ENCODE measurements around the gene YIPF5. TPM values are rescaled to one million over a fixed set of nuclear protein-coding genes. Genes with fewer than 3 reads are reported as not detected.

The YIPF5 gene
- total RNA-seq, 1 donor from 2014 or later: 44.7 TPM

DNA sequence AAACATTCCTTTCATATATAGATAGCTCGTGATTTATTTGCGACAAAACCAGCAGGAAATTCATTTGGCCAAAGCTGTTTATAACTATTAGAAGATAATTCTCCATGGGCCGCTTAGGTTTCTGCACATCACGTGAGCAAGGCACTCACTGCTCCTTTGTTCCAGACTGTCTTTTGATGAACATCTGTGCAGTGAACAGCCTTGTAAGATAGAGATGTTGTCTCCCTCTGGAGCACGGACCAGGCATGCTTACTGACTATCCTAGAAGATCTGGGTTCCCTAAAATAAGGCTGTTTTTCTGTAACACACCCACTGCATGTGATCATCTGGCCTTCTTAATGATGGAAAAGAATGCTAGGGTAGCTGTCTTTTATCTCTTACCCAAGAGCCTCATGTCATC, 30.9 kb downstream of the YIPF5 start:
- peaks cover 6% of the 10 kb centered on the region for H3K27me3 Mint-ChIP-seq
- H3K36me3 Mint-ChIP-seq (ENCODE audit: insufficient read depth): no peaks in the 10 kb centered on the region
- H3K4me1 Mint-ChIP-seq (ENCODE audit: low read depth): peaks cover 2% of the 10 kb centered on the region
- no peak overlapping the region for H3K27ac Mint-ChIP-seq
- no peak for DNase-seq (ENCODE audit: low spot score, unreplicated experiment)
- no peaks in the 10 kb centered on the region for H3K9me3 Mint-ChIP-seq (ENCODE audit: low read depth)
- TF ChIP-seq, protein P1, sequence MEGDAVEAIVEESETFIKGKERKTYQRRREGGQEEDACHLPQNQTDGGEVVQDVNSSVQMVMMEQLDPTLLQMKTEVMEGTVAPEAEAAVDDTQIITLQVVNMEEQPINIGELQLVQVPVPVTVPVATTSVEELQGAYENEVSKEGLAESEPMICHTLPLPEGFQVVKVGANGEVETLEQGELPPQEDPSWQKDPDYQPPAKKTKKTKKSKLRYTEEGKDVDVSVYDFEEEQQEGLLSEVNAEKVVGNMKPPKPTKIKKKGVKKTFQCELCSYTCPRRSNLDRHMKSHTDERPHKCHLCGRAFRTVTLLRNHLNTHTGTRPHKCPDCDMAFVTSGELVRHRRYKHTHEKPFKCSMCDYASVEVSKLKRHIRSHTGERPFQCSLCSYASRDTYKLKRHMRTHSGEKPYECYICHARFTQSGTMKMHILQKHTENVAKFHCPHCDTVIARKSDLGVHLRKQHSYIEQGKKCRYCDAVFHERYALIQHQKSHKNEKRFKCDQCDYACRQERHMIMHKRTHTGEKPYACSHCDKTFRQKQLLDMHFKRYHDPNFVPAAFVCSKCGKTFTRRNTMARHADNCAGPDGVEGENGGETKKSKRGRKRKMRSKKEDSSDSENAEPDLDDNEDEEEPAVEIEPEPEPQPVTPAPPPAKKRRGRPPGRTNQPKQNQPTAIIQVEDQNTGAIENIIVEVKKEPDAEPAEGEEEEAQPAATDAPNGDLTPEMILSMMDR (IDR thresholded peaks at IDR 0.05; ENCODE audit: unreplicated experiment): no peak
- no peak overlapping the region for H3K4me3 Mint-ChIP-seq (ENCODE audit: low read depth)

DNA sequence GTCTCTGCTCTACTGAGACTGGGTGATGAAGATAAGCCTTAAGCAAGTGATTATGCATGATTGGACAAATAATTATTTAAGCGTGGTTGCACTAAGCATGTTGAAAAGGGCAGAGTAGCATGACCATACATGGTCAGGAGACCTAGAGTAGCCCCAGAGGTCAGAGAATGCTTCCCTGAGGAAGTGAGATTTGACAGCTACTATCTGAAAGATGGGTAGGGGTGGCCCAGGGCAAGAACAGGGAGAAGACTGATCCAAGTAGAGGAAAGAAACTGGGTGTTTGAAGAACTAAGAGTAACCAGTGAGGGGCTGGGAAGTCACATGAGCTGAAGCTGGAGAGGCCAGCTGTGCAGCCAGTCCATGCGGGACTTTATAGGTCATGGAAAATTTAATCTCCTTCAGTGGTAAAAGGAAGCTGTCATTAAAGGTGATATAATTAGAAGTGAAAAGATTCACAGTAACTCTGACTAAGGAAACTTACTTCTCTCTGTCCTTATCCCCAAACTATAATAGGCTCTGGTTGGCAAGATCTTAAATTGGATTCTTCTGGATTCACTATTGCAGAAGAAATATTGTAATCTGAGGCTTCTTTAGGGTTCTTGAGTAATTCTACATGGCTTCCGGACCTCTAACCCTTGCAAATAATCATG, 35.2 kb downstream of the YIPF5 start:
- TF ChIP-seq, protein P1 (IDR thresholded peaks at IDR 0.05; ENCODE audit: unreplicated experiment): no peak
- Mint-ChIP-seq H3K4me3 (ENCODE audit: low read depth) (no peak overlapping the region), H3K4me1 (ENCODE audit: low read depth) (peaks cover 6% of the 10 kb centered on the region), H3K36me3 (ENCODE audit: insufficient read depth) (no peaks in the 10 kb centered on the region), H3K9me3 (ENCODE audit: low read depth) (no peaks in the 10 kb centered on the region), H3K27ac (no peak overlapping the region), H3K27me3 (no peaks in the 10 kb centered on the region)
- DNase-seq (ENCODE audit: low spot score, unreplicated experiment): no peak

DNA sequence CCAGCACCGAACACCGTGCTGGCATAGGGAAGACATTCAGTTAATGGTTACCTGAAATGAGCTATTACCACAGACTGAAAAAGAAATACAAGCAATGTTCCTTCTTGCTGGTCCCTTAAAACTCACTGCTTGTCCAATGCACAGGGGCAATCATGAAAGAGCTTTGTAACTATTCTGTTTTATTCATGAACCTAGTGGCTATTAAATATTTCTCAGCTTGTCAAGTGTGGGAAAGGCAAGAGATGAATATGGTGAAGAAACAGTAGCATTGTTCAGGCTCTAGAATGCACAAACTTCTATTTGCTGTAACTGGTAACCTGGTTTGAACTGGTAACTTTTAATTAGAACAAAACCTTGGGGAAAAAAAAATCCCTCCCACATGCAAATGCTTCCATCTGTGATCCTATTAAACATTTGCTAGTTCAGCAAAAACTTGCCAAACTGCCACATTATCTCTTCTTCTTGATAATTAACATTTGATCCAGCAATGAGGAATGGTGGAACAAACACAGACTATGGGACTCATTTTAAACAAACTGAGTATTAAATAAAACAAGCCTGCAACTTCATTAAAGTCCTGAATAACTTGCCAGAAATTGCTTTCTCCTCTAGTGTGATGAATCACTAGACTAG, 36.1 kb downstream of the YIPF5 start:
- Mint-ChIP-seq H3K4me1 (ENCODE audit: low read depth) (peaks cover 6% of the 10 kb centered on the region), H3K36me3 (ENCODE audit: insufficient read depth) (no peaks in the 10 kb centered on the region), H3K27ac (no peak overlapping the region), H3K9me3 (ENCODE audit: low read depth) (no peaks in the 10 kb centered on the region), H3K4me3 (ENCODE audit: low read depth) (no peak overlapping the region), H3K27me3 (no peaks in the 10 kb centered on the region)
- TF ChIP-seq, protein P1 (IDR thresholded peaks at IDR 0.05; ENCODE audit: unreplicated experiment): no peak
- DNase-seq (ENCODE audit: low spot score, unreplicated experiment): no peak

DNA sequence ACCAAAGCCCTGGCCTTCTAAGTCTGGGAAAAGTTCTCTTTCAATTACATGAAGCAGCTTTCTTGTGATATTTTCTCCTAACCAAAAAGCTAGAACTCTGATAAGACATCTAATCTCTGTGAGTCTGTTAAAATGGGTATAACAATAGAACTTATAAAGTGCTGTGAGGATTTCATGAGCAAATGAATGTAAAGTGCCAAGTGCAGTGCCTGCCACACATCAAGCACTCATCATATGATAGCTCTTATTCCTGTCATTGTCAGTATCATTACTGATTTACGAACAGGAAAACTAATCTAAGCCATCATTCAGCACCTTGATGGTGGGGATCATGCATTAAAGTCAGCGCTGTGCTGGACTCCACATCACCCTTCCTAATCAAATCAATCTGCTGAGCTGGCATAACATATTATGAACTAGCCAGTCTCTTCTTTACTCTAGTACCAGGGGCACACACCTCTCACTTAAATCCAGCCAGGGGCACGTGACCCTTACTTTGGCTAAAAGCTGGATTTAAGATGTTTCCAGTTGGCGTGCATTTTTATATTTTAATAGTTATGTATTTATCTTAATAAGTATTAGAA, 37.3 kb downstream of the YIPF5 start:
- Mint-ChIP-seq H3K4me3 (ENCODE audit: low read depth) (no peak overlapping the region), H3K27me3 (no peaks in the 10 kb centered on the region), H3K27ac (no peak overlapping the region), H3K4me1 (ENCODE audit: low read depth) (peaks cover 6% of the 10 kb centered on the region), H3K36me3 (ENCODE audit: insufficient read depth) (no peaks in the 10 kb centered on the region), H3K9me3 (ENCODE audit: low read depth) (no peaks in the 10 kb centered on the region)
- DNase-seq (ENCODE audit: low spot score, unreplicated experiment): no peak
- TF ChIP-seq, protein P1 (IDR thresholded peaks at IDR 0.05; ENCODE audit: unreplicated experiment): no peak

DNA sequence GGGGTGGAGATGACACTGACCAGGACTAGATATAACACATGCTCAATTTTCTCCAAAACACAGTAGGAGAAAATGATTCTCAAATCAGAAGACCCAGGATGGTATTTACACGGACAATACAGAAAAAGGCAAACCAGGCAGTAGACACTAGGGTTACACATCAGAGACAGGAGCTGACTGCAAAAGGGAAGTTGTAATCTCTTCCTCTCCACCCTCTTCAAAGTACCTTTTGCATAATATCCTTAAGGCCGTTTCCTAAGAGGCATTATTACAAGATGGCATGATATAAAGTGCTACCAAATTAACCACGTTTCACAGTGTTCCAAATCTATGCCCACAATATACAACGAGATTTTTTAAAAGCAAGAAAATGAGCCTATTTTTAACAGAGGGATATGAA, 39.2 kb downstream of the YIPF5 start:
- Mint-ChIP-seq H3K4me1 (ENCODE audit: low read depth) (peaks cover 6% of the 10 kb centered on the region), H3K9me3 (ENCODE audit: low read depth) (no peaks in the 10 kb centered on the region), H3K36me3 (ENCODE audit: insufficient read depth) (no peaks in the 10 kb centered on the region), H3K27ac (no peak overlapping the region), H3K4me3 (ENCODE audit: low read depth) (no peak overlapping the region), H3K27me3 (no peaks in the 10 kb centered on the region)
- TF ChIP-seq, protein P1 (IDR thresholded peaks at IDR 0.05; ENCODE audit: unreplicated experiment): no peak
- no peak for DNase-seq (ENCODE audit: low spot score, unreplicated experiment)
